Astrocyte (in vitro differentiated cells and primary cell): ENCODE data around the gene CAND2.

ENCODE experiments used
- CTCF ChIP-seq: IDR thresholded peaks from 2 replicates; pipeline ENCODE4 v1.5.1; 2011; ENCODE audit warnings: low read depth, mild to moderate bottlenecking, inconsistent platforms, low read length, moderate library complexity; ENCODE audit not compliant: insufficient read depth
- EZH2 ChIP-seq: IDR thresholded peaks from 2 replicates; pipeline ENCODE4 v1.6.1; 2012; ENCODE audit warnings: mild to moderate bottlenecking, low read length, inconsistent platforms; ENCODE audit not compliant: insufficient read depth

- TF ChIP-seq CTCF = no peak
- TF ChIP-seq EZH2 = no peak
Observed at GRCh38 chr3:12875857-12876836, 79.7 kb downstream of the CAND2 start.
